Activated B cell treated with CpG ODN at 0.5 μM for 24 hours (primary cell): Measurements from ENCODE around the gene BST1. TPM values are rescaled to one million over a fixed set of nuclear protein-coding genes. Genes with fewer than 3 reads are reported as not detected.

Experiments used
- ATAC-seq: fragments of 200-7000 bp; cut with Tn5 transposase; one replicate; pipeline ENCODE4 v1.10.0; 2021; ENCODE audit warnings: low read depth, mild to moderate bottlenecking, moderate library complexity
- CTCF ChIA-PET: fragments of 350-600 bp; sonication (Branson Sonifier 250); formaldehyde crosslinking; loops from one replicate; lab custom pipeline; 2021; ENCODE audit warnings: antibody characterized with exemption; lab: Charles Lee
- POLR2A ChIA-PET: fragments of 350-600 bp; sonication (Branson Sonifier 250); formaldehyde crosslinking; loops from one replicate; lab custom pipeline; 2021; ENCODE audit warnings: antibody characterized with exemption; lab: Charles Lee
- DNase-seq: peaks from one replicate; pipeline ENCODE4 v3.0.0; 2022
- H3K27ac Mint-ChIP-seq: one replicate; pipeline ENCODE4 v1.8.0; 2020; ENCODE audit warnings: mixed read lengths
- H3K27me3 Mint-ChIP-seq: one replicate; pipeline ENCODE4 v1.8.0; 2021; ENCODE audit warnings: mixed read lengths
- H3K36me3 Mint-ChIP-seq: one replicate; pipeline ENCODE4 v1.8.0; 2021; ENCODE audit warnings: low read depth, mixed read lengths
- H3K4me1 Mint-ChIP-seq: one replicate; pipeline ENCODE4 v1.8.0; 2021; ENCODE audit warnings: mixed read lengths
- H3K4me3 Mint-ChIP-seq: one replicate; pipeline ENCODE4 v1.8.0; 2020; ENCODE audit warnings: mild to moderate bottlenecking, mixed read lengths
- H3K9me3 Mint-ChIP-seq: one replicate; pipeline ENCODE4 v1.8.0; 2020; ENCODE audit warnings: mixed read lengths
- CTCF ChIP-seq: fragments of 200-600 bp; IDR thresholded peaks from one replicate; pipeline ENCODE4 v1.8.0; 2022; ENCODE audit warnings: antibody characterized with exemption, mild to moderate bottlenecking
- intact Hi-C: fragments of 100-400 bp; cut with micrococcal nuclease; formaldehyde crosslinking; loops from one replicate; pipeline ENCODE4 v1.15.1; 2024
- total RNA-seq: library from RNA; stranded (reverse); gene quantifications from 2 replicates; pipeline ENCODE4 v1.2.3, GENCODE V29; 2022

The BST1 gene
- total RNA-seq, 1 donor from 2014 or later = 0.49 TPM

GRCh38 chr4:15692602-15693001, 10.3 kb upstream of the BST1 start:
- no peak for TF ChIP-seq CTCF
- Mint-ChIP-seq H3K4me3 (no peak overlapping the region), H3K9me3 (no peaks in the 10 kb centered on the region), H3K36me3 (peaks cover 11% of the 10 kb centered on the region), H3K4me1 (no peaks in the 10 kb centered on the region), H3K27ac (no peak overlapping the region), H3K27me3 (no peaks in the 10 kb centered on the region)
- ChIA-PET POLR2A (no interaction called here), CTCF (no interaction called here)
- ATAC-seq (no peak), DNase-seq (no peak)
- intact Hi-C loops = no loop called here

GRCh38 chr4:15694431-15694830, 8.4 kb upstream of the BST1 start:
- Mint-ChIP-seq H3K36me3 (no peaks in the 10 kb centered on the region), H3K27ac (no peak overlapping the region), H3K4me1 (no peaks in the 10 kb centered on the region), H3K4me3 (no peak overlapping the region), H3K27me3 (peaks cover 6% of the 10 kb centered on the region), H3K9me3 (no peaks in the 10 kb centered on the region)
- no peak for TF ChIP-seq CTCF
- POLR2A ChIA-PET = no interaction called here
- CTCF ChIA-PET = no interaction called here
- DNase-seq (no peak), ATAC-seq (no peak)
- intact Hi-C loops = no loop called here

DNA sequence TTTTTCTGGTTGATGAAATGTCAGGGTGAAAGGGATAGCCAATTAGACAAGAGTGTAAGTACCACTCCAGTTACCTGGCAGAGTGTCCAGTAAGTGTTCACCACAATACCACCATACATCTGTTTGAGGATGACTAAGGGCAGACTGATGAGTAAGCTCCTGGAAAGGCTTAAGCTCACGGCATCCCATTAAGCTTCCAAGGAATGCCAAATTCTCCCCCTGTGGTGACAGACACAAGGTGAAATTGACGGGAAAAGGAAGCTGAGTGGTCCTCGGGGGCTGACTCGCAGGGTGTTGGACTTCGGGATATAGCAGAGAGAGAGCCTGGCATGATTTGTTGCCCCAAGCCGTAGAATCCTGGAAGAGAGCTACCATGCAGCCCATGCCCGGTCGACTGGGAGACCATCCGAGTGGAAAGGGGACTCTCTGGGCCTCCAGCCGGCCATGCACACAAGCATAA, 7.6 kb upstream of the BST1 start:
- intact Hi-C loops = no loop called here
- TF ChIP-seq CTCF = no peak
- Mint-ChIP-seq H3K36me3 (no peaks in the 10 kb centered on the region), H3K4me3 (no peak overlapping the region), H3K4me1 (no peaks in the 10 kb centered on the region), H3K27ac (no peak overlapping the region), H3K27me3 (peaks cover 12% of the 10 kb centered on the region), H3K9me3 (no peaks in the 10 kb centered on the region)
- ChIA-PET CTCF (no interaction called here), POLR2A (no interaction called here)
- ATAC-seq (no peak), DNase-seq (no peak)

DNA sequence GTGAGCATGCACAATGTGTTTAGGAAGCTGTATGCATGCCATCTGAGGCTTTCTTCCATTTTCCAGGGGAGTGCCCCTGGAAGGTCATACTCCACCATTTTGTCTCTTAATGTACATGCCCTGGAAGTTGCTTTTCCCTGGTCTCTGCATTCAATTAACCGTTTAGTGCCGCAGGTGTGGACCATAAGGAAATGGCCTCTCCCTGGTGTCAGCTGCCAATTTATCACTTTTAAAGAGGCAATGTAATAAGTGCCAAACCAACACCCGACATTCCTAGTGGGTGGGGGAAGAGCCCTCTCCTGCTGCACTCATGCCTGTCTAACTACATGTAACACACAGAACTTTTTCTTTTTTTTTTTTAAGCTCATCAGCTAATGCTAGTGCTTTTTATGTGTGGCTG, 7.1 kb upstream of the BST1 start:
- no peak for DNase-seq
- ChIA-PET POLR2A (no interaction called here), CTCF (no interaction called here)
- intact Hi-C loops = no loop called here
- no peak overlapping the region for H3K4me3 Mint-ChIP-seq
- ATAC-seq = no peak
- TF ChIP-seq CTCF = no peak
- no peaks in the 10 kb centered on the region for H3K36me3 Mint-ChIP-seq
- no peaks in the 10 kb centered on the region for H3K9me3 Mint-ChIP-seq
- H3K4me1 Mint-ChIP-seq = no peaks in the 10 kb centered on the region
- no peak overlapping the region for H3K27ac Mint-ChIP-seq
- H3K27me3 Mint-ChIP-seq = peaks cover 12% of the 10 kb centered on the region

DNA sequence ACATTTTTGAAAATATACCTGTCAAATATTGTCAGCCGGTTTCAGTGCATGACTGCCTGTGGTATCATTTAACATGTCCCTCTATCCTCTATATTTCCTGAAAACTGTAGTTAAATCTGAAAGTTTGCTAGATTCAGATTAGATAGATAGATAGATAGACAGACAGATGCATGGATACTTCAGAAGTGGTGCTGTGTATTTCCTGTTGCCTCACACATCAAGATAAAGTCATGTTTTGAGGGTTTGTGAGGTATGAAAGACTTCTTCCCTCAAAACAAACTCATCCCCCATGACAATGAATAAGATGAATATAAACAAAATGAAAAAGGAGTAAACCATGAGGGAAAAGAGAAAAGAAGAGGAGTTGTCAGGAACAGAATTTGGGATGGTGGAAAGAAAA, 6.0 kb upstream of the BST1 start:
- Mint-ChIP-seq H3K27me3 (peaks cover 12% of the 10 kb centered on the region), H3K4me3 (no peak overlapping the region), H3K4me1 (no peaks in the 10 kb centered on the region), H3K36me3 (no peaks in the 10 kb centered on the region), H3K9me3 (no peaks in the 10 kb centered on the region), H3K27ac (no peak overlapping the region)
- intact Hi-C loops = no loop called here
- DNase-seq = no peak
- no peak for TF ChIP-seq CTCF
- ATAC-seq = no peak
- ChIA-PET CTCF (no interaction called here), POLR2A (no interaction called here)
